Psoas muscle (tissue), 8 donors: Measurements from ENCODE around the gene DIP2B. TPM values are rescaled to one million over a fixed set of nuclear protein-coding genes. Genes with fewer than 3 reads are reported as not detected.

Experiments
- ATAC-seq, 4 donors: fragments of 200-7000 bp; cut with Tn5 transposase; one replicate each; pipeline ENCODE4 v1.9.1; 2020; ENCODE audit warnings: moderate library complexity in 3 of 4, mild to moderate bottlenecking in 2 of 4
- DNase-seq, 2 donors: peaks; one replicate each; pipeline ENCODE4 v3.0.0-alpha.2; 2020
- H3K27ac ChIP-seq: fragments of 200-600 bp; one replicate; pipeline ENCODE4 v1.8.0; 2022
- H3K27me3 ChIP-seq, 3 donors: fragments of 200-600 bp in 1 of 3; one replicate each; pipeline versions ENCODE4 v1.6.1 to v1.8.0; 2013 to 2022; ENCODE audit warnings: low read length in 2 of 3, mild to moderate bottlenecking in 2 of 3, moderate library complexity in 1 of 3; ENCODE audit not compliant: insufficient read depth in 3 of 3
- H3K36me3 ChIP-seq, 2 donors: fragments of 200-600 bp in 1 of 2; one replicate each; pipeline versions ENCODE4 v1.6.1 to v1.8.0; 2013 to 2022; ENCODE audit warnings: low read depth in 1 of 2, mild to moderate bottlenecking in 1 of 2, moderate library complexity in 1 of 2; ENCODE audit not compliant: insufficient read depth in 1 of 2
- H3K4me1 ChIP-seq: fragments of 200-600 bp; one replicate; pipeline ENCODE4 v1.8.0; 2022
- H3K4me3 ChIP-seq: fragments of 200-600 bp; one replicate; pipeline ENCODE4 v1.8.0; 2022; ENCODE audit warnings: mild to moderate bottlenecking
- H3K9me3 ChIP-seq: fragments of 200-600 bp; one replicate; pipeline ENCODE4 v1.8.0; 2022
- WGBS, 3 donors: extraction: QIAGEN DNeasy Blood & Tissue Kit; methylation state at CpG; one replicate each; pipeline versions ENCODE4 v1.1.6 to v1.1.7; 2013; 5-methylcytosine and 5-hydroxymethylcytosine counted together
- intact Hi-C, 2 donors: fragments of 100-400 bp; cut with DNase I; formaldehyde crosslinking; loops; one replicate each; pipeline versions ENCODE4 v1.11.0 to v1.14.2; 2022
- polyA plus RNA-seq, 3 donors: library from polyadenylated mRNA; stranded (reverse); fragments of 200-250 nt; gene quantifications; one replicate each; pipeline ENCODE4 v1.2.3, GENCODE V29; 2013
- total RNA-seq, 4 donors: library from RNA; stranded (reverse); fragmentation: NEBNext Ultra II Directional in 2 of 4; extraction: Animal tissue kit (Norgen Biotek cat#: 25700) in 2 of 4; gene quantifications; one replicate each; pipeline versions ENCODE4 v1.2.1 to v1.2.4, GENCODE V29; 2021 to 2023
- TF ChIP-seq, protein P1 (sequence below): fragments of 200-600 bp; IDR thresholded peaks from one replicate; pipeline ENCODE4 v1.8.0; 2022; ENCODE audit warnings: antibody characterized with exemption
- donor health status: healthy with polysubstance abuse.
- donor health status: DM: no; HTN: no; CAD: no; lungs with moderate emphysema.
- donor health status: Bipolar disorder and iron deficiency.
- donor health status: healthy.
- donor health status: DM: yes; HTN: yes; CAD: no.
- donor health status: DM: no; HTN: no; CAD: no.
- donor health status: DM: no; HTN: no; CAD: no.
- donor health status: DM: yes; HTN: yes; CAD: no.

The DIP2B gene
- total and polyA plus RNA-seq, 7 donors = 2.2 to 10.7 (median 8.6) TPM

DNA sequence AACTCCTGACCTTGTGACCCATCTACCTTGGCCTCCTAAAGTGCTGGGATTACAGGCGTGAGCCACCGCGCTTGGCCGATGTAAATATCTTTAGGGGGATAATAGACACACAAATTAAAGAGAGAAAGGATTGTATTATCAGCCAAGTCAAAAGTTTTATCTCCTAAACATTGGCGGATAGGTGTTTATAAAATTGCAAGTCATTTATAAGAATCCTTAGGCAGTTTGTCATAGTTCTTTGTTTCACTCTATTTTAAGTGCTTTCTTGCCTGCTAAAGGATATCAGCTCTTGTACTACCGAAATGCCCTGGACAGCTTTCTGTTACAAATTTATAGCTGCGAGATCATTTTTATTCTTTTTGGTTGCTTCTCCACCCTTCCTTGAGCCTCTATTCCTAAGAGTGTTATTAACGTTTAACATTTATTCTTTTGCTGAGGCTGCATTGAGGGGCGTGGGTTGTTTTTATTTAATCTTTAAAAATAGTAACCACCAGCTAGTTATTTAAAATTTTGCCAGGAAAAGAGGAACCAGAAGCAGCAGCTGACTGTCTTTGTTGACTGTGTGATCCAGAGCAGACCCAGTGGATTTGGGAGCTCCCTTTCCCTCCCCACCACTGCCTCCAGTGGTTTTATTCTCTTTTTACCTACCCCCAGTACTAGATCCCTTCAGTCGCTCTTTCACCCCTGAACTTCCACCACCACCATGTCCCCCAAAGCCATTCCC, 106.4 kb downstream of the DIP2B start:
- H3K27ac ChIP-seq = no peak overlapping the region
- TF ChIP-seq, protein P1, sequence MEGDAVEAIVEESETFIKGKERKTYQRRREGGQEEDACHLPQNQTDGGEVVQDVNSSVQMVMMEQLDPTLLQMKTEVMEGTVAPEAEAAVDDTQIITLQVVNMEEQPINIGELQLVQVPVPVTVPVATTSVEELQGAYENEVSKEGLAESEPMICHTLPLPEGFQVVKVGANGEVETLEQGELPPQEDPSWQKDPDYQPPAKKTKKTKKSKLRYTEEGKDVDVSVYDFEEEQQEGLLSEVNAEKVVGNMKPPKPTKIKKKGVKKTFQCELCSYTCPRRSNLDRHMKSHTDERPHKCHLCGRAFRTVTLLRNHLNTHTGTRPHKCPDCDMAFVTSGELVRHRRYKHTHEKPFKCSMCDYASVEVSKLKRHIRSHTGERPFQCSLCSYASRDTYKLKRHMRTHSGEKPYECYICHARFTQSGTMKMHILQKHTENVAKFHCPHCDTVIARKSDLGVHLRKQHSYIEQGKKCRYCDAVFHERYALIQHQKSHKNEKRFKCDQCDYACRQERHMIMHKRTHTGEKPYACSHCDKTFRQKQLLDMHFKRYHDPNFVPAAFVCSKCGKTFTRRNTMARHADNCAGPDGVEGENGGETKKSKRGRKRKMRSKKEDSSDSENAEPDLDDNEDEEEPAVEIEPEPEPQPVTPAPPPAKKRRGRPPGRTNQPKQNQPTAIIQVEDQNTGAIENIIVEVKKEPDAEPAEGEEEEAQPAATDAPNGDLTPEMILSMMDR = no peak
- H3K4me3 ChIP-seq = no peak overlapping the region
- H3K9me3 ChIP-seq = no peaks in the 10 kb centered on the region
- intact Hi-C loops = no loop called here
- H3K4me1 ChIP-seq = peaks cover 39% of the 10 kb centered on the region
- H3K36me3 ChIP-seq = no peaks in the 10 kb centered on the region
- 71 to 77% (median 74%) methylated on average over 10 of the region's 10 CpGs for WGBS, 3 donors
- DNase-seq (no peak), ATAC-seq (no peak)
- H3K27me3 ChIP-seq = no peaks in the 10 kb centered on the region

DNA sequence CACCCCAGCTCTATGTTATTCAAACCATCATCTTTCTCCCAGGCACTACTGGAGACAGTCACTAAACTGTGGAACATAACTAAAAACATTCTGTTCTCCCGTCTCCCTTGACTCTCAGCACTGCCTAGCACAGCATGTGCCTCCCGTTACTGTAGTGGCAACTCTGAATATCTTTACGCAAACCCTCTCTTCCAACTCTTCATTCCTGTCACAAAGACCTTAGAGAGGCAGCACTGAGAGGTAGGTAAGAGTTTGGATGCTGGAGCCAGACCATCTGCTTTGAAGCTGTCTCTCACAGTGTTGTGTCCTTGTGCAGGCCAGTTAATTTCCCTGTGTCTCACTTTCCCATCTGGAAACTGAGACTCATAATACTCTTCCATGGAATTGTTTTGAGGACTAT, 108.1 kb downstream of the DIP2B start:
- DNase-seq (no peak), ATAC-seq (no peak)
- Histone ChIP-seq H3K27me3 (no peaks in the 10 kb centered on the region), H3K4me3 (no peak overlapping the region), H3K4me1 (peaks cover 45% of the 10 kb centered on the region), H3K36me3 (no peaks in the 10 kb centered on the region), H3K9me3 (no peaks in the 10 kb centered on the region), H3K27ac (no peak overlapping the region)
- TF ChIP-seq, protein P1 = no peak
- intact Hi-C loops = no loop called here
- WGBS, 3 donors = 91 to 96% (median 94%) methylated on average over 3 of the region's 3 CpGs

DNA sequence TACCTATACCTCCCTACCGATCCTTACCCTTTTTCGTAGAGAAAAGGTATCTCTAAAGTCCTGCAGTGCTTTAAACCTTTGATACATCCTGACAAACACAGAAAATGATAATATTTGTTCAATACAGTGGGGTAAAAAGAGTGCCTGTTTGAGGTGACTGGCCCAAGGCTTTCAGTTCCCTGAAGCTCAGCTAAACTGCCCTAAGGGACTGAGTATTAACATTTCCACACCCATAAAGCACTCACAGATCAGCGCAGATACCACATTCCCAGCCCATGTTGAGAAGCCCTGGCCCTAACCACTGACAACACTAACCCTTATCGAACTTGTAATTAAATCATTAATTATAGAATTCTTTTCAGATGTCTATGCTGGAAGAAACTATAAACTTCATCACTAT, 108.7 kb downstream of the DIP2B start:
- TF ChIP-seq, protein P1 = no peak
- H3K27ac ChIP-seq = no peak overlapping the region
- no peak for DNase-seq
- no peak for ATAC-seq
- no peak overlapping the region for H3K4me3 ChIP-seq
- H3K27me3 ChIP-seq = no peaks in the 10 kb centered on the region
- intact Hi-C loops = no loop called here
- no peaks in the 10 kb centered on the region for H3K9me3 ChIP-seq
- 91 to 93% (median 92%) methylated on average over 4 of the region's 4 CpGs for WGBS, 3 donors
- H3K4me1 ChIP-seq = peaks cover 45% of the 10 kb centered on the region
- no peaks in the 10 kb centered on the region for H3K36me3 ChIP-seq

DNA sequence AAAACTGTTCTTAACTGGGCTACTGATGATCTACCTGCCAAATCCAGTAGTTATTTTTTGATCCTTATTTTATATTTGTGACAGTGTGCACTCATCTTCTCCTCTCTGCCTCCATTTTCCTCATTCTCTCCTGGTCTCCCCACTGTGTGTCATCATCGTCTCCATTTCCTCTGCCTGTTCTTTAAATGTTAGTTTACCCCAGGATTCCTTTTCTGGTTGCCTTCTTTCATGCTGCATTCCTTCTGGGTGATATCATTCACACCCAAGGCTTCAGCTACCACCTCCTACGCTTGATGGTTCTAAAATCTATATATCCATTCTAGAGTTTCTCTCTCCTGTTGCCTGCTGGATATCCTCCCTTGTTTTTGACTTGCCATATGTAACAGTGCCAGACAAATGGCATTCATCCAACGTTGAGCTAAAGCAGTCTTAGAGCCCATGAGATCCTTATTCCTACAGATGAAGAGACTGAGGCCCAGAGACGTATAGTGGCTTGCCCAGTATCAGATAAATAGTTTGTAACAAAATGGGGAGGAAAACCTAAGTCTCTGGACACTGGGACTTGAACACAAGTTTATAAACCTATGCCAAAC, 109.5 kb downstream of the DIP2B start:
- no peak for ATAC-seq
- no peak overlapping the region for H3K27ac ChIP-seq
- no peaks in the 10 kb centered on the region for H3K36me3 ChIP-seq
- intact Hi-C loops = no loop called here
- H3K9me3 ChIP-seq = no peaks in the 10 kb centered on the region
- peaks cover 44% of the 10 kb centered on the region for H3K4me1 ChIP-seq
- DNase-seq = no peak
- no peaks in the 10 kb centered on the region for H3K27me3 ChIP-seq
- no peak overlapping the region for H3K4me3 ChIP-seq
- 47 to 61% (median 50%) methylated on average over 4 of the region's 4 CpGs for WGBS, 3 donors
- TF ChIP-seq, protein P1 = no peak
